Hippocampal formation (tissue), 2 donors: ENCODE measurements around the gene ARHGAP6.
A peak's percentile ranks its signal among the peaks of the same experiment; 100 is the strongest.

ENCODE experiments used
- DNase-seq, 2 donors: peaks; one replicate each; lab custom pipeline; 2025; lab: John Stamatoyannopoulos, UW

ARHGAP6 gene

DNA sequence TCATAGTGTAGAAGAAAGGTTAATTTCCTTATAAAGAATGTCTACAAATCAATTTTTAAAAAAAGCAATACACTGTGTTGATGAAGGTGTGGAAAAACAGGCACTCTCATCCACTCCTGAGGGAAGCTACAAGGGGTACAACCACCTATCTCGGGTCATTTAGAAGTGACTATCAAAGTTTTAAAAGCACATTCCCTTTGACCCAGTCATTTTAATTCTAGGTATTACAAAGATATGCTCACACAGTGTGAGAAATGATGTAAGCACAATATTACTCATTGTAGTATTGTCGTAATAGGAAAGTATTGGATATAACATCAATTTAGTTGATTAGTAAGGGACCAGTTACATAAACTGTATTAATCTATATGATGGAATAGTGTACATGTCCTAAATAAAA is 562.0 kb downstream of the ARHGAP6 start:
- DNase-seq: no peak

DNA sequence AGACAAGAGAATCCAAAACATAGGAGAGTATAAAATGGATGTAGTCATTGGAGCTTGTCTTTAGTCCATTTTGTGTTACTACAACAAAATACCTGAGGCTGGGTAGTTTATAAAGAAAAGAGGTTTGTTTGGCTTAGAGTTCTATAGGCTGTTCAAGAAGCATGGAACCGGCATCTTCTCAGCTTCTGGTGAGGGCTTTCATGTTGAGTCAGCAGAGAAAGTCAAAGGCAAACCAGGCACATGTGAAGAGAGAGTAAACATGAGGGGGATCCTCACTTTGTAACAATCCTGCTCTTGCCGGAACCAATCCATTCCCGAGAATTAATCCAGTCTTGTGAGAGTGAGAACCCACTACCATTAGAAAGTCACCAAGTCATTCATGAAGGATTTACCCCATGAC is 562.7 kb downstream of the ARHGAP6 start:
- no peak for DNase-seq

- DNase-seq: peak in 1 of 2 donors; percentile 47
Measured at GRCh38 chrX:11100281-11101035, 565.3 kb downstream of the ARHGAP6 start.

DNA sequence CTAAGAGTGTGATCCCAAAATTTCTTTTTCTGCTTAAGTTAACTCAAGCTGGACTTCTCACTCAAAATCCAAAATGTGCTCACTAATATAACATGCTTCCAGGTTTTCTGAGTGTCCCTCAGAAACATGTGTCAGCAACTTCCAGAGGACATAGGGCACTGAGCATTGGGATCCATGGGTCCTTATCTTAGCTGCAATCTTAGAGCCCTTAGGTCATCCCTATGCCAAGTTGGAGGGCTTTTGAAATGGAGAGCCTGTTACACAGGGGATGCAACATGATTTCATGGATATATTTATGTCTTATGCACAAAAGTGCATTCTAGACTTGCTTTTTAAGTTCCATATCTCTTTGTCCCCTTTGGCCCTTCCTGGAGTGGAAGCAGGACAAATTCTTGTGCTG is 566.3 kb downstream of the ARHGAP6 start:
- no peak for DNase-seq

DNA sequence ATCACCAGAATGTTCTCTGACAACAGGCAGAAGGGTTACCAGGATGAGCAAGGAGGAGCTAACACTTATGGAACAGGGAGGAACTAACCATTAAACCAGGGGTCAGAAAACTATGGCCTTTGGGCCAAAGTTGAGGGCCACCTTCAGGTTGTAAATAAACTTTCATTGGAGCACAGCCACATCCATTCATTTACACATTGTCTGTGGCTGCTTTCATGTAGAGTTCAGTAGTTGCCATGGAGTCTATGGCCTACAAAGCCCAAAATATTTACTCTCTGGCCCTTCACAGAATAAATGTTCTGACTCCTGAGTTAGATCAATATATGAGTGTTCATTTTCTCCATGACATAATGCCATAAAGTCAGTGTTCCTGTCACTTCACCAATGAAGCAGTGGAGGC is 567.8 kb downstream of the ARHGAP6 start:
- no peak for DNase-seq

GRCh38 chrX:11089802-11090201 is 575.9 kb downstream of the ARHGAP6 start:
- no peak for DNase-seq
